Neural progenitor cell (in vitro differentiated cells): ENCODE results near the gene HMGB1.

Experiments used
- EZH2 ChIP-seq: fragments of 200-600 bp; sonication (generic); IDR thresholded peaks from 2 replicates; pipeline ENCODE4 v1.6.1; 2017; ENCODE audit warnings: antibody characterized with exemption, mild to moderate bottlenecking, moderate library complexity
- TF ChIP-seq, protein P1 (sequence below): fragments of 200-600 bp; sonication (generic); IDR thresholded peaks from 2 replicates; pipeline ENCODE4 v1.5.1; 2017; ENCODE audit warnings: antibody characterized with exemption, mild to moderate bottlenecking

DNA sequence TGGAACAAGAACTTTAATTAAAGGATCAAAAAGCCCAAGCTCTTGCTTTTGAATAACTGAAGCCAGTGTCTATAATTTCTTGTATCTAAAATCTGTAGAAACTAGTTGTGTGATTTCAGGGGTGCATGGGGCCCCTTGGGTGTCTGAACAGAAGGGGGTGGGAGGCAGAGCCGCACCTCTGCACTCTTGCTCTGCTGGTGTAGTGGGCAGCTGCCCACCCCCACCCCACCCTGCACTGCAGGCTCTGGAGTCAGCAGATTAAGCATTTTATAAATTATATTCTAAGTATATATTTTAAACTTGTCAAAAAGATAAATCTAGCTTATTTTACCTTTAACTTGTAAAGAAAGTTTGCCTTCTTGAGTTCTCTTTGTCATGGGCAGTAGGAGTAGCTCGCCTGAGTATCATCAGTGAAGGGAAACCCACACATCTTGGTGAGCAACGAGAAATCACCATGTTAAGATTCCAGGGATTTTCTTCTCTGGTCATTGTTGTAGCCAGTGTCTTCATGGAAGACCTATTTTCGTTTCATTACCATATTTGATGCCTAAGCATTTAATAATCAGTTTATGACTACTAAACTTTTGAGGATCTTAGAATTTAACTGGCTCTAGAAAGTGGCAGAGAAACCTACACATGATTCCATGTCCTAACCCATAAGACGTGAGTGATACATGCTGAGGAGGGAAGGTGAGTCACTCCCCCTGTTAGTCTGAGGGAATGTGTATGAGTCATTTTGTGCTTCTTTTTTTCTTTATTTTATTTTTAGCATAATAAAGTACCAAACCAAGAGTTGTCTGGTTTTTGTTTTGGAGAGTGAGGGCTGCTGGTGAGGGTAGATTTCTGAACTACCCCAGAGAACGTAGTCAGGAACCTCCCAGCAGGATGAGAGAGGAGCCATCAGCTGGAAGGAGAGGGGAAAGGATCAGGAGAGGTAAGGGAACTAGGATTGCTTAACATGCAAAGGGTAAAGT, 35.7 kb downstream of the HMGB1 start:
- TF ChIP-seq, protein P1, sequence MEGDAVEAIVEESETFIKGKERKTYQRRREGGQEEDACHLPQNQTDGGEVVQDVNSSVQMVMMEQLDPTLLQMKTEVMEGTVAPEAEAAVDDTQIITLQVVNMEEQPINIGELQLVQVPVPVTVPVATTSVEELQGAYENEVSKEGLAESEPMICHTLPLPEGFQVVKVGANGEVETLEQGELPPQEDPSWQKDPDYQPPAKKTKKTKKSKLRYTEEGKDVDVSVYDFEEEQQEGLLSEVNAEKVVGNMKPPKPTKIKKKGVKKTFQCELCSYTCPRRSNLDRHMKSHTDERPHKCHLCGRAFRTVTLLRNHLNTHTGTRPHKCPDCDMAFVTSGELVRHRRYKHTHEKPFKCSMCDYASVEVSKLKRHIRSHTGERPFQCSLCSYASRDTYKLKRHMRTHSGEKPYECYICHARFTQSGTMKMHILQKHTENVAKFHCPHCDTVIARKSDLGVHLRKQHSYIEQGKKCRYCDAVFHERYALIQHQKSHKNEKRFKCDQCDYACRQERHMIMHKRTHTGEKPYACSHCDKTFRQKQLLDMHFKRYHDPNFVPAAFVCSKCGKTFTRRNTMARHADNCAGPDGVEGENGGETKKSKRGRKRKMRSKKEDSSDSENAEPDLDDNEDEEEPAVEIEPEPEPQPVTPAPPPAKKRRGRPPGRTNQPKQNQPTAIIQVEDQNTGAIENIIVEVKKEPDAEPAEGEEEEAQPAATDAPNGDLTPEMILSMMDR: no peak
- TF ChIP-seq EZH2: no peak
